GM20431 (cell line): Measurements from ENCODE around the gene CCDC74B.
"Not testable (repeated sequence)": the region's sequence is repeated elsewhere in the genome, so short reads cannot be mapped to it uniquely, and the experiment has no call there.

ENCODE experiments used
- in situ Hi-C: fragments of 300-500 bp; cut with MseI, MboI; formaldehyde crosslinking; loops from one replicate; pipeline ENCODE4 v1.15.0; 2020; ENCODE audit warnings: low sequenced_read_pairs; ENCODE audit not compliant: unreplicated experiment

The CCDC74B gene

GRCh38 chr2:130145006-130145414, at the start of gene CCDC74B:
TSS of gene CCDC74B (minus strand) at chr2:130145112. CDS start at chr2:130144996, 116 bp downstream.
- in situ Hi-C loops: not testable (repeated sequence)

- in situ Hi-C loops: loop anchor here (25.0 kb wide), 1 partner anchor 143 kb away; the partner anchor contains the start of gene IMP4
These were observed 48.9 kb upstream of the CCDC74B start for GRCh38 chr2:130193824-130194223.

- in situ Hi-C loops: loop anchor here (25.0 kb wide), 1 partner anchor 145 kb away; the partner anchor contains the start of gene IMP4
These were observed 47.5 kb upstream of the CCDC74B start for GRCh38 chr2:130192451-130192850.

- in situ Hi-C loops: loop anchor here (25.0 kb wide), 1 partner anchor 146 kb away; the partner anchor contains the start of gene IMP4
These were observed 46.4 kb upstream of the CCDC74B start for GRCh38 chr2:130191319-130191718.

GRCh38 chr2:130190237-130190636, 45.3 kb upstream of the CCDC74B start:
- in situ Hi-C loops: loop anchor here (25.0 kb wide), 1 partner anchor 147 kb away; the partner anchor contains the start of gene IMP4

GRCh38 chr2:130188958-130189357, 44.0 kb upstream of the CCDC74B start:
- in situ Hi-C loops: loop anchor here (25.0 kb wide), 1 partner anchor 148 kb away; the partner anchor contains the start of gene IMP4

GRCh38 chr2:130187859-130188792, 43.2 kb upstream of the CCDC74B start:
- in situ Hi-C loops: loop anchor here (25.0 kb wide), 1 partner anchor 149 kb away; the partner anchor contains the start of gene IMP4

- in situ Hi-C loops: loop anchor here (25.0 kb wide), 1 partner anchor 150 kb away; the partner anchor contains the start of gene IMP4
These were observed 42.4 kb upstream of the CCDC74B start for GRCh38 chr2:130187268-130187667.

- in situ Hi-C loops: loop anchor here (25.0 kb wide), 1 partner anchor 151 kb away; the partner anchor contains the start of gene IMP4
These were observed 41.5 kb upstream of the CCDC74B start for GRCh38 chr2:130186391-130186790.

- in situ Hi-C loops: loop anchor here (25.0 kb wide), 1 partner anchor 151 kb away; the partner anchor contains the start of gene IMP4
These were observed 41.0 kb upstream of the CCDC74B start for GRCh38 chr2:130185896-130186295.

- in situ Hi-C loops: loop anchor here (25.0 kb wide), 1 partner anchor 152 kb away; the partner anchor contains the start of gene IMP4
These were observed 40.5 kb upstream of the CCDC74B start for GRCh38 chr2:130185436-130185835.

- in situ Hi-C loops: loop anchor here (25.0 kb wide), 1 partner anchor 154 kb away; the partner anchor contains the start of gene IMP4
These were observed 38.8 kb upstream of the CCDC74B start for GRCh38 chr2:130183512-130184373.

GRCh38 chr2:130182826-130183511, 38.1 kb upstream of the CCDC74B start:
- in situ Hi-C loops: loop anchor here (25.0 kb wide), 1 partner anchor 154 kb away; the partner anchor contains the start of gene IMP4

GRCh38 chr2:130181880-130182682, 37.2 kb upstream of the CCDC74B start, which contains the start of gene MZT2B:
TSS of gene MZT2B (plus strand) at chr2:130182262. CDS start at chr2:130182283, 21 bp downstream.
- in situ Hi-C loops: loop anchor here (25.0 kb wide), 1 partner anchor 155 kb away; the partner anchor contains the start of gene IMP4

GRCh38 chr2:130181325-130181879, 36.5 kb upstream of the CCDC74B start, which contains the start of gene SMPD4:
TSS of gene SMPD4 (minus strand) at chr2:130181602. CDS start at chr2:130176592, 5,010 bp downstream.
- in situ Hi-C loops: loop anchor here (25.0 kb wide), 1 partner anchor 156 kb away; the partner anchor contains the start of gene IMP4

- in situ Hi-C loops: loop anchor here (25.0 kb wide), 1 partner anchor 157 kb away; the partner anchor contains the start of gene IMP4
These were observed 35.8 kb upstream of the CCDC74B start for GRCh38 chr2:130180404-130181324.
